HG02943 (cell line): Measurements from ENCODE around the gene FSD1L.
"Not testable (repeated sequence)": the region's sequence is repeated elsewhere in the genome, so short reads cannot be mapped to it uniquely, and the experiment has no call there.

Experiments
- ATAC-seq: cut with Tn5 transposase; IDR thresholded peaks from one replicate; pipeline ENCODE4 v1.9.1; 2021; ENCODE audit warnings: mild to moderate bottlenecking, low read depth, moderate library complexity; ENCODE audit not compliant: unreplicated experiment

FSD1L gene

GRCh38 chr9:105535920-105536668 lies 88.3 kb downstream of the FSD1L start:
- ATAC-seq: no peak

DNA sequence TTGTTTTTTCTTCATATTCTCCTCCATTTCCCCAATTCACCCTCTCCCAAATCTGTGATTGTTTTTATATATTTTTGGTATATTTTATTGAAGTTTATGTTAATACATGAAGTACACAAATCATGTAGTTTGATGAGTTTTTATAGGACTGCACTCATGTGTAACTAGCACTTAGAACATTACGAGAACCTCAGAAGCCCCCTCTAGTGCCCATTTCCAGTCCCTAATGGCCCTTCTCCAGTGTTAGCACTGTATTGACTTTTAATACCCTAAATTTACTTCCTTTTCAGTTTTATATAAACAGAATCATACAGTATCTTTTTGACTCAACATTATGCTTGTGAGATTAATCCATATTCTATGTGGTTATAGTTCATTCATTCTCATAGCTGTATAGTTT lies 91.6 kb downstream of the FSD1L start:
- ATAC-seq: no peak

DNA sequence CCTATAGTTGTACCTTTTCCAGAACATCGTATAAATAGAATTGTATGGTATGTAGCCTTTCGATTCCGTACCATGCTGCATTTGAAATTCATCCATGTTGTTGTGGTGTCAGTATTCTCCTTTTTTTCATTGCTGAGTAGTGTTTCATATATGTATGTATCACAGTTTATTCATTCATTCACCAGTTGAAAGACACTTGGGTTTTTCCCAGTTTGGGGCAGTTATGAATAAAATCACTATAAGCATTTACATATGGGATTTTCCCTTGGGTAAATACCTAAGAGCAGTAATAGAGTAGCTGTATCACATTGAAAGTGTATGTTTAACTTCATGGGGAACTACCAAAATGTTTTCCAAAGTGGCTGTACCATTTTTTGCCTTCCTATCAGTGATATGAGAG lies 94.0 kb downstream of the FSD1L start:
- peak; percentile 79 for ATAC-seq

DNA sequence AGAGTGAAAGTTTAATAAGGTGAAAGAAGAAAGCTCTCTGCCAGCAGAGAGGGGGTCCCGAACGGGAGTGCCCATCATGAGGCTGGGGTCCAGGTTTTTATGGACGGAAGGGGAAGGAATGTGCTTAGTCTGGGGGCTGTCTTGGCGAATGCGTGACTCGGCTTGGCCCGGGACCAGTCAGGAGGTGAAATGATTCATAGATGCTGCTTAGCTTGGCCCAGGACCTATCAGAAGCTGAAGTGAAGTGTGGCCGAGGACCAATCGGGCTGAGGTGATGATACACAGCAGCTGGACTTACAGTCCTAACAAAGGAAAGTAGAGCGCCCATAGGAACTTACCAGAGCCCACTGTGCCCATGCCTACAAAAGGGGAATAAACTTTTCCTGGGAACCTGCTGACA lies 106.2 kb downstream of the FSD1L start:
- no peak for ATAC-seq

DNA sequence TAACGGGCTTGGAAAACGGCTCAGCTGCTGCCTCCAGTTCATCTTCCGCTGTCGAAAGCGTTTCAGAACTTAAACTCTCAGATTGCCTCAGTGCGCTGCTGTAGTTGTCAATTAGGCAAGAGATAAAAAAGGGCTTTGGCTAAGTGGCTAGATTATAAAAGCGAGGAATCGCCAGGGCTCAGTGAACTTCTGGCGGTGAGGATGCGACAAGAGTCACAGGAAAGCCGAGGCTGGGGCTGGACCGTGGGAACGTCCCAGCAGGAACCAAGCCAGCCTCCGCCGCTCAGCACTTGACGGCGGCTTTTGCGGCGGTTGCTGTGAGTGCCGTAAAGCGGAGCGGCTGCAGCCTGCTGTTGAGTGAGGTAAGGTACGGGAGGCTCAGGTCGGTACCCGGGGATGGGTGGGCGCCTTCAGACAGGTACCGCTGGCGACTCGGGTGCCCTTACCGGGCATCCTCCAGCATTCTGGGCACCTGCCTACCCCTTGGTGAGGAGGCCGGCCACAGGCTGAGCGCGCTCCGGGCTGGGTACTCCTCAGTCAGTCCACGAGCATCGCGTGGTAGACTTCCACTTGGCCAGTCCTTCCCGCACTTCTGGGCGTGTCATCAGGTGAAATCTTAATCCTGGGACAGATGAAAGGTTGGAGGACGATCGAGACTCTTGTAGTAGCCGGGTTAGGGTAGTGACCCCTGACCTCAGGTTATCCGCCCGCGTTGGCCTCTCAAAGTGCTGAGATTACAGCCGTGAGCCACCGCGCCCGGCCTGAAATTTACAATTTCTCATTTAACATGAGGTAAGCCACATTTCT lies 110.2 kb downstream of the FSD1L start, which contains the start of gene FKTN:
Gene FKTN (plus strand): TSS at position 328 of the 807 bp plus-strand sequence. CDS start 16,902 bp downstream, outside the sequence.
- ATAC-seq: peak; percentile 94

DNA sequence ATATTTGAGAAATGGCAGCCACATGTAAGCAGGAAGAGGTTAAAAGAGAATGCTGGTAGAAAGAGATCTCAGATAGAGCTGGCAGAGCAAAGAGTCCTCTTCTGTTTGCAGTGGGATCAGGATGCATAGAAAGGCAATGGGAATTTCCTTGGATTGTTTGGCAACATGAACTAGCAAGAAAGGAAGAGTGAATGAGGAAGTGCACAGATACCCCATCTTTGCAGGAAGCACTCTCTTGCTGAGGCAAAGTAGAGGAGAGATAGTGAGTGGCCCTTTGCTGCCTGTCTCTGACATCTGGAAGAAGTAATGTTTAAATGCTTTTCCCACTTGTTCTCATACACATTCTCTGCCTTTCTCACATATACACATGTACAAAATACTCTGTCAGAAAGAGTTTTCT lies 124.6 kb downstream of the FSD1L start:
- no peak for ATAC-seq

GRCh38 chr9:105579952-105580351 lies 132.1 kb downstream of the FSD1L start:
- ATAC-seq: not testable (repeated sequence)

GRCh38 chr9:105581550-105581949 lies 133.7 kb downstream of the FSD1L start:
- ATAC-seq: not testable (repeated sequence)

GRCh38 chr9:105593145-105593544 lies 145.3 kb downstream of the FSD1L start:
- no peak for ATAC-seq
